Fibroblast of lung (primary cell): ENCODE results near the gene AOAH.

Experiments
- CTCF ChIP-seq, 2 donors: IDR thresholded peaks in 1 of 2; conservative IDR thresholded peaks in 1 of 2; 1 replicate in 1 of 2; 2 replicates in 1 of 2; pipeline ENCODE4 v1.5.1; 2011 to 2012; ENCODE audit warnings: low read length in 2 of 2, control low read depth in 1 of 2, inconsistent platforms in 1 of 2, low read depth in 1 of 2, mild to moderate bottlenecking in 1 of 2
- EZH2 ChIP-seq: IDR thresholded peaks from 2 replicates; pipeline ENCODE4 v1.5.1; 2012; ENCODE audit warnings: low read length, control low read depth, mild to moderate bottlenecking; ENCODE audit errors: missing control alignments

- TF ChIP-seq CTCF (conservative IDR thresholded peaks at IDR 0.05 in 1 of 2, IDR thresholded peaks at IDR 0.05 in 1 of 2; ENCODE audit: low read depth in 1 of 2, low read length in 2 of 2) (no peak), EZH2 (no peak)
These were observed 201.8 kb downstream of the AOAH start for GRCh38 chr7:36522453-36523007.
